HG03442 (cell line): Measurements from ENCODE around the gene TVP23C.
A peak's percentile ranks its signal among the peaks of the same experiment; 100 is the strongest.
"Not testable (repeated sequence)": the region's sequence is repeated elsewhere in the genome, so short reads cannot be mapped to it uniquely, and the experiment has no call there.

Experiments used
- ATAC-seq: cut with Tn5 transposase; IDR thresholded peaks from one replicate; pipeline ENCODE4 v1.9.1; 2021; ENCODE audit warnings: mild to moderate bottlenecking, moderate library complexity; ENCODE audit not compliant: unreplicated experiment

TVP23C gene

DNA sequence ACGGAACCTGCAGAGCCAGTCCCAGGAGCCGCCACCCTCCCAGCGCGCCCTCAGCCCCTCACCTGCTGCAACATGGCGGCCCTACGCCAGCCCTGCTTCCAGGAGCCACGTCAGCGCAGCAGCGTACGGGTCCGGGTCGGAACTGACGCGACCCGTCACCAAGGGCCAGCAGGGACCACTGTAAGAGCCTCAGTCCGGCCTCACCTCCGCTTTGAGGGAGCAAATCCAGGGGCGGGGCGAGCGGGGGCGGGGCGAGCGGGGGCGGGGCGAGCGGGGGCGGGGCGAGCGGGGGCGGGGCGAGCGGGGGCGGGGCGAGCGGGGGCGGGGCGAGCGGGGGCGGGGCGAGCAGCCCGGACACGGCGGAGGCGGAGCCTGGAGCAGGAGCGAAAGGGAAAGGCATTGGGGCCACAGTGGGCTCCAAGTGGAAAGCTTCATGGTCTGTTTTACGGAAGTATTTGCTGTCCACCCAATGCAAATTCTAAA lies at the start of gene TVP23C:
Gene TVP23C (minus strand): TSS at position 109 of the 483 bp plus-strand sequence. CDS start 35 bp downstream, at position 74.
- peak; percentile 90 for ATAC-seq

DNA sequence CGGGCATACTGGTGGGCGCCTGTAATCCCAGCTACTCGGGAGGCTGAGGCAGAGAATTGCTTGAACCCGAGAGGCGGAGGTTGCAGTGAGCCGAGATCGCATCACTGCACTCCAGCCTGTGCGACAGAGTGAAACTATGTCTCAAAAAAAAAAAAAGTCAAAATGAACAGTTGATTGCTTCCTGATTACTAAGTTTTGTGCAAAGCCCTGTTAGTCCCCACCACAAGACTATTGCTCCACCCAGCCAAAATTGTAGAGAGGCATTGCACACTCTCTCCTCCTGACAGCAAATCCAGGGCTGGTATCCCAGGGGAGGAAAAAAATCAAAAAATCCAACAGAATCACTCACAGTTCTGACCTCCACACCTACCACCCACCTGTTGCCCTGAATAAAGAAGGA lies 29.7 kb upstream of the TVP23C start:
- ATAC-seq = not testable (repeated sequence)

DNA sequence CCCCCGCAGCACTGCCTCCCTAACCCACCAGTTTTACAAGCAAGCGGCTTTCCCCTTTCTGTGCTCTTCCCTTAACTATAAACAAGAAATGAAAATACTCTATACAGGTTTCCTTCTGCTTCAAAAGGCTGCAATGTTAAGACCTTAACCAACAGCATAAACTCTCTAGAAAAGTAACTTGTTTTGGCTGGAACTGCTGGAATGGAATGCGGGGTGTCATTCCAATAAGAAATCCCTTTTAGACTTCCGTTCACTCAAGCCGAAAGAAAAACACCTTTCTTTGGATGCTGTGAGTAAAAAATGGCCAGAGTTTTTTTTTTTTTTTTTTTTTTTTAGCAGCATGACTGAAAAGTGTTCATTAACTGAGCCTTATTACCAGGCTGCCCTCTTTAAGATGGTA lies 28.7 kb upstream of the TVP23C start:
- ATAC-seq = not testable (repeated sequence)

DNA sequence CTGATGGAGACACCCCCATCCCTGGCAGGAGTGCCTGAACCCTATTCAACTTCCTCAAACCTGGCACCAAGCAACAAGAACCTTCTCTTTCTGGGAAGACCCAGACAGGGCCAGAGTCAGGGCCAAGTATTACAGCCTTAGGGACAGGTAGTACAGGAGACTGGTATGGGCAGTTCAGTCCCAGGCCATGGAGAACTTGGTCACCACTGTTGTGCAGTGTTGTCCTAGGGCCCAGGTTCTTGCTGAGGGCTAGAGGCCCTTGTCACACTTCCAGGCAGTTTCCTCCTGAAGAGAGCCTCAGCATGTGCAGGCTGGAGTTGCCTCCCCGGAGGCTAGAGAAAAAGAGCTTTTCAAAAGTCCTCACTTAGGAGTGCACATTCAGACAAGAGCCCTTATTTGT lies 27.6 kb upstream of the TVP23C start:
- ATAC-seq = not testable (repeated sequence)

DNA sequence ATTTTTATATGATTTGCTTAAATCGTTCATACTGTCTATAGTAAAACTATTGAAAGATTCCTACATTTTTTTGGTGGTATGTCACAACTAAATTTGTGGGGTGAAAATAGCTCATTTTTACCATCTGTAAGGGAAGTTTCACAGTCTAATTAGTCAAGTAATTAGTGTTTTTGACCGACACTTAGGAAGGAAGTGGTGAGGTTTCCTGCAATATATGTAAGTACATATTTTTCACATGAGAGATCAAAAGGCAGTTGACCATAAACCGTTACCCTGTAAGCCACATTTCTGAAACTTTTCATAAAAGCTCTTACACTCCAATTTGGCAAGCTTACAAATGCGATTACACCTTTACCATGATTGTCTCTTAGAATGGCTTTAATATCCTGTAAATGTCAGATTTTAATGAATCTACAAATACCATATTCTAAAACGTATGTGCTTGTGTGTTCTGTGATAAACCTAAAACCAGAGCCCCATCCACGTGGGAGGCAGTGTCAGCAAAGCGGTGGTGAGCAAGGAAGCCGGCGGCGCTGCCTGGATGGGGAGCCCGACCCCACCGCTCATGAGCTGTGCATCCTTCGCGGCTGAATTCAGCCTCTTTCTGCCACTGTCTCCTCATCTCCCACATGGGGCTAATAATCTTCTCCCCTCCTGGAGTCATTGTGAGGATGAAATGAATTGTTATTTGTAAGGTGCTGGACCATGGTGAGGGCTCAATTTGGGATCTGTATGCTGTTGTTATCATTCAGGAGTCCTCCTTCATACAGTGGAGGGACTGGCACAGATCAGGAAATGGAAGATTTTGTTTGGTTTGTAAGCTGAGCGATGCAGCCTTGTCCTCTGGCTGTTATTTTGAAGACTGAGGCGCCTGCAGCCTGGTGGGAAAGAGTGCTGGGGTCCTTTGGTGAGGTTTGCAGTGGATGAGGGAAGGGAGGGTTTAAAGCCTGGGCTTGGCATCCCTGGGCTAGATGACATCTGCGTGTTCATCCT lies 26.6 kb upstream of the TVP23C start:
- peak; percentile 52 for ATAC-seq

DNA sequence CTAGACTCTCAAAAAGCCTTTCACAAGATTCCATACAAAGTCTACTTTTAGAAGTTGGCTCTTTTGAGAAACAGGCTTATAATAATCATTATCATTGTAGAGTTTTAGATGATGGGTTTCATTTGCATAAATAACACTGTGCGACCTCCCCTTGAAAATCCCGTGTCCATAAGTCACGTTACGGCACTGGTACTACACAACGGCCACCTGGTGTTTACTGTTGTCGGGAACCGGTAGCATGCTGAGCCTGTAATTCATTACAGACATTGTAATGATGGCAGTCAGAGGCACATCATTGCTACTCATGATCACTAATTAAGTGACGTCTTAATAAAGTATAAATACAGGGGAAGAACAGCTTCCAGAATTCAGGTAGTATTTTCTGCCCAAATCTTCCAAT lies 24.7 kb upstream of the TVP23C start:
- ATAC-seq = not testable (repeated sequence)

DNA sequence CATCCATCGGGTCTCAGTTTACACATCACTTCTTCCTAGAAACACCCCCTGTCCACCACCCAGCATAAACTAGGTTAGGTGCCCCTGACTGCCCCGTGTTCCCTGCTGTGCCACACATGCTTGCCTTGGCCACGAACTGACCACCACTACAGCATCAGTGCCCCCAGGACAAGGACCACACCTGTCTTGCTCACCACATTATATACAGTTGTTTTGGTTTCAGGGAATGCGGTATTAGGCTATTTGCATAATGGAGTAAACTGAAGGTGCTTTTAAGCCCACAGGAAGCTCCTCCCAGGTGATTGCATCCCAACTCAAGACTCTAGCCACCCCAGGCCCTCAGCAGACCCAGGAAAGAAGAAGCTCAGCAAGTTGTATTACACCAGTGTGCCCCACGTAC lies 20.0 kb upstream of the TVP23C start:
- ATAC-seq = not testable (repeated sequence)

DNA sequence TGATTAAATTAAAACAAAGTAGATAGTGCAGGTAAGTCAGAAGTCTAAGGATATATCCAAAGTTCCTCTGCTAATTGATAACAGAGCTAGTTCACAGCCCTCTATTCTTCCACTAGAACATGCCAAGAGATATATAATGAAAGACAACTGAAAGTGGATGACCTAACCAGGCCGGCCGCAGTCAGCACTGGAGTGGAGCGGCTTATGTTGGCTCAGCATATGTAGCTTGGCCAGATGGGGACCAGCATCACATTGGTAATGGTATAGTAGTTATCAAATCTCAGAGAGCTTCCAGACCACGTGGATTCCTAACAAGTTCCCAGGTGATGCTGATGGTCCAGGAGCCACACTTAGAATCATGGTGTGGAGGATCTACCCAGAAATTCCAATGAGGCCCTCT lies 18.2 kb upstream of the TVP23C start:
- ATAC-seq = not testable (repeated sequence)

DNA sequence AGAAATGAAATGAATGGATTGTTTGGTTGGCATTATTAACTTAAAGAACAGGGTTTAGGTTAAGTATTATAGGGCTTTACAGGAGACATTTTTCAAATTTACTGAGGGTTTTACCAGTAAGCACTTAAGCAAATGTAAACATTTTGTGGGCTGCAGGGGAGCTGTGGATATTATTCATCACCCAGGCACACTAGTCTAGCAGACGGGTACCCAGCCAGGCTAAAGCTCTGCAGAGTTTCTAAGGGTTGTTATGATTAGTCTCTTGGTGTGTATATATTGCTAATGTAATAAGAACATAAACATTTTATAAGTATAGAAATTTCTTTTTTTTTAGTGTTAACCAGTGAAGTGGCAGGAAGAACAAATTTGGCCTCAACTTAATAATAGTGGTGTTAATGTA lies 13.6 kb upstream of the TVP23C start:
- not testable (repeated sequence) for ATAC-seq

DNA sequence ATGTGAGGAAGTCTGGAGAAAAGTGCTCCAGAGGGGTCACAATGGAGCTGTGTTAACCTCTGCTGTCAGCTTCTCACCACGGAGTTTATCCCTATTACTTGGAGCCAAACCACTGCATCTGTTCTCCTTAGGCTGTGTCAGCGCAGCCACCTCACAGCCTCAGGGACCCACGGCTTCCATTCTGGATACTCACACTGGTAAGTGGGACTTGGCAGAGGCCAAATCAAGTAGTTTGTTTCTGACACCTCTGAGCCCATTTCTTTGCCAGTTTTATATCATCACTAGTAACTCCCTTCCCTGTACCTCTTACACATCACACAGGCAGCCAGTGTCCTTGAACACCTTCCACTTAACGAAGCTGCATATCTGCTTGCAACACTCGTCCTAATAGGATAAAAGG lies 11.4 kb upstream of the TVP23C start:
- ATAC-seq = not testable (repeated sequence)

DNA sequence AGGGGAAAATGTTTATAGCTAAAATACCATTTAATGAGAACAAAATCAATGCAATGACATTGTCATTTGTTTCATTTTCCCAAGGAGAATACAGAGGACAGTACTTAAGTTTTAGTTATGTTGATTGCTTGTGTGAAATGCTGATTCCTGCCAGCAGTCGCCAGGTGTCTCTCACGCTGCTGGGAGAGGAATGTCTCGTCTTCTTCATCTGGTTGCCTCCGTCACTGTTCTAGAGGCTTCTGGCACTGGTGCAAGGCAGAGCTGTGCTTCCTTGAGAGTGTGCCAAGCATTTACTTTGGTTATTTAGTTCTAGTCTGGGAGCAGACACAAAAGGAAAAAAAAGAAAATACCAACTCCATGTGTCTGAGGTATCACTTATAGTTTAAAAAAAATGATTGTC lies 10.6 kb upstream of the TVP23C start:
- not testable (repeated sequence) for ATAC-seq

DNA sequence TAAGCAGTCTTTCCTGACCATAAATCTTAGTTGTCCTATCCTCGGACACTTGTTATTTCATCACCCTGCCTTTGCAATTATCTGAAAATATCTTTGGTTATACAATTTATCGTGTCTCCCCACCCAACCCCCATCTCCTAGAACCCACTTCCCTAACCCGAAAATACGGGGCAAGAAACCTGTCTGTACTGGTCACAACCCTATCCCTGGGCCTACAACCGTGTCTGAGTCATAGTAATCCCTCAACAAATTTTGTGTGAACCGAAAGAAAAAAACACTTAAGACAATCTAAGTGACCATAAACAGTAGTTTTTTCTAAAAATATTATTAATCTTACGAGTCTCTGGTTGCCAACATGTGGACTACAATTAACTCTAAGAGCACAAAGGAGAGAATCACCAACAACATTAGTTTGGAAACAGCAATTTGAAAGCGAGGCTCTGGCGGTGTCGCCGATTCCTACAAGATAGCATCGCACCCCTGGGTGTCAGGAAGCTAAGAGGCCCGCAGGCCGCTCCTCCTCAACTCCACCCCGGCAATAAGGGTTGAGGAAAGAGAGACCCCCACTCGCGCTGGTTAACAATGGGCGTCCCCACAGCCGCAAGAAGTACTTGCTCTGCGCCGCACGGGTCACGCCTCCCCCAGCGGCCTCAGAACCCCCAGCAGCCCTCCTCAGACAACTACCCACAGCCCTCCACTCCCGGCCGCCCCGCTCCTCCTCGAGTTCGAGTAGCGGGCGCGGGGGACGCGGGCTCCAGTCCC lies 489 bp downstream of the TVP23C start:
- peak; percentile 39 for ATAC-seq

DNA sequence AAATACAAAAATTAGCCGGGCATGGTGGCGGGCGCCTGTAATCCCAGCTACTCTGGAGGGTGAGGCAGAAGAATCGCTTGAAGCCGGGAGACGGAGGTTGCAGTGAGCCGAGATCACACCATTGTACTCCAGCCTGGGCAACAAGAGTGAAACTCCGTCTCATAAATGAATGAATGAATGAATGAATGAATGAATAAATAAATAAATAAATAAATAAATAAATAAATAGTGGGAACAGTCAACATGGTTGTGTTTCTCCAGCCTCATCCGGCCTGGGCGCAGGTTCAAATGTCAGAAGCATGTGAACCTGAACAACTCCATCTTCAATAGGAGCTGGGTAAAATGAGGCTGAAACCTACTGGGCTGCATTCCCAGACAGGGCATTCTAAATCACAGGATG lies 1.8 kb downstream of the TVP23C start:
- not testable (repeated sequence) for ATAC-seq

DNA sequence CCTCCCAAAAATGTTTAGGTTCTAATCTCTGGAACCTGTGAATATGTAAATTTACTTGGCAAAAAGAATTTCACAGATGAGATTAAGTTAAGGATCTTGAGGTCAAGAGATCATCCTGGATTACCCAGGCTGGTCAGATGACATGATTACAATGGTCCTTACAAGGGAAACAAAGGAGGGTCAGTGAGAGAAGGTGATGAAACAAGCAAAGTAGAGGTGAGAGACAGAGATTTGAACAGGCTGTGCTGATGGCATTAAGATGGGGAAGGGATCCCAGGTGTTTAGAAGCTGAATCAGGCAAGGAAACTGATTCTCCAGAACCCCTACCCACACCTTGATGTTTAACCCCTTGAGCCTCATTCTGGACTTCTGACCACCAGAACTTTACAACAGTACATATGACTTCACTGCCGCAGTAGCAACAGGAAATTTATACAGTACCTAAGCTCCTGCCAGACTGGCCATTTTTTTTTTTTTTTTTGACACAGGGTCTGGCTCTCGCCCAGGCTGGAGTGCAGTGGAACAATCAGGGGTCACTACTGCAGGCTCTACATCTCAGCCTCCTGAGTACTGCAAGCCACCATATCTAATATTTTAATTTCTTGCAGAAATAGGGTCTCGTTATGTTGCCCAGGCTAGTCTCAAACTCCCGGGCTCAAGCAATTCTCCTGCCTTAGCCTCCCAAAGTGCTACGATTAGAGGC lies 4.7 kb downstream of the TVP23C start:
- not testable (repeated sequence) for ATAC-seq

DNA sequence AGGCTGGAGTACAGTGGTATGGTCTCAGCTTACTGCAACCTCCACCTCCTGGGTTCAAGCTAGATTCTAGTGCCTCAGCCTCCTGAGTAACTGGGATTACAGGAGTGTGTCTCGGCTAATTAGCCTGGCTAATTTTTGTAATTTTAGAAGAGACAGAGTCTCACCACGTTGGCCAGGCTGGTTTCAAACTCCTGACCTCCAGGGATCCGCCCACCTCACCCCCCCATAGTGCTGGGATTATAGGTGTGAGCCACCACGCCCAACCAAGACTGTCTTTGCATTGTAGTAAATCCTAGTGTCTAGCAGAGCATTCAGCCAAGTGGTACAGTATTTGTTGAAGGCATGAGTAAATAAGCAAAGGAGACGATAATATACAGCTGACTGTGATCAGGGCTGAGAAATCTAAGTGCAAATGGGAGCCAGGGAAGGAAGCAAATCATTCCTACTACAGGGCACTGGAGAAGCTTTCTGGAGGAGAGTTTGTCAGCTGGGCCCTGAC lies 5.9 kb downstream of the TVP23C start:
- not testable (repeated sequence) for ATAC-seq

DNA sequence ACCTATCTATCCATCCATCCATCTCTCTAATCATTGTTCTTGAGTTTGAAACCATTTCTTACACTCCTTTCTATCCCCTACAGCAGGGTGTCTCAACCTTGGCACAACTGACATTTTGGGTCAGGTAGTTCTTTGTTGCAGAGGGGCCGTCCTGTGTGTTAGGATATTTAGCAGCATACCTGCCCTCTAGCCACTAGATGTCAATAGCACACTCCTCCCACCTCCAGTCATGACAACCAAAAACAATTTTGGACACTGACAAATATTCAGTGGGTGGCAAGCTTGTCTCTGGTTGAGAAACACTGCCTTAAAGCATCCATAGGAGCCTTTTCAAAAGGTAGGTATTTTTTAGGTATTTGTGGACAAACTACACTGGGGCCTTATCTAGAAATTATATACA lies 10.4 kb downstream of the TVP23C start:
- not testable (repeated sequence) for ATAC-seq

DNA sequence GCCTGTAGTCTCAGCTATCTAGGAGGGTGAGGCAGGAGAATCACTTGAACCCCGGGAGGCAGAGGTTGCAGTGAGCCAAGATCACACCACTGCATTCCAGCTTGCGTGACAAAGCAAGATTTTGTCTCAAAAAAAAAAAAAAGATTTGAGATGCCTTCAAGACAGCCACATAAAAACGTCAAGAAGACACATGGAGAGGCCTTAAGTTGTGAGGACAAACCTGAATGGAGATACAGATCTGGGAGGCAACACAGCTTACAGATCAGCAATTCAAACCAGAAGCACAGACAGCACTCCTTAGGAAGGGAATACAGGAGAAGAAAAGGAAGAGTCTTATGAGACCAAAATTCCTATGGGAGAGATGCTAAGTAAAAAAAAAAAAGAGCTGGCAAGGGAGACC lies 13.7 kb downstream of the TVP23C start:
- not testable (repeated sequence) for ATAC-seq

DNA sequence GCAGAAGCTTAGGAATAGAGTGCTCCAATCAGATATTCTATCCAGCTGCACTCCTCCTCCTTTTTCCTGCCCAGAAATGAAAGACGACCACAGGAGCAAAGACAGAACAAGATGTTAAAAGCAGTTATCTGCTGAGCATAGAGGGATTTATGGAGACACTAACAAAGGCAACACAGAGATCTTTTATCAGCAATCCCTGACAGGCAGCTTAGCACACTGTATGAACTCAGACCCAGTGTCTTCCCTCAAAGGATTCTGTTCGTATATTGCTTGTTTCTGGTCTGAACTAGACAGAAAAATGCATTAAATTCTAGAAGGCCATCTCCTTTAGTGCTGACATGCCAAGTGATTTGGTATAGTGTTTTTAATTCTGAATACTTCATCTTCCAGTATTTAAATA lies 16.7 kb downstream of the TVP23C start:
- ATAC-seq = not testable (repeated sequence)

DNA sequence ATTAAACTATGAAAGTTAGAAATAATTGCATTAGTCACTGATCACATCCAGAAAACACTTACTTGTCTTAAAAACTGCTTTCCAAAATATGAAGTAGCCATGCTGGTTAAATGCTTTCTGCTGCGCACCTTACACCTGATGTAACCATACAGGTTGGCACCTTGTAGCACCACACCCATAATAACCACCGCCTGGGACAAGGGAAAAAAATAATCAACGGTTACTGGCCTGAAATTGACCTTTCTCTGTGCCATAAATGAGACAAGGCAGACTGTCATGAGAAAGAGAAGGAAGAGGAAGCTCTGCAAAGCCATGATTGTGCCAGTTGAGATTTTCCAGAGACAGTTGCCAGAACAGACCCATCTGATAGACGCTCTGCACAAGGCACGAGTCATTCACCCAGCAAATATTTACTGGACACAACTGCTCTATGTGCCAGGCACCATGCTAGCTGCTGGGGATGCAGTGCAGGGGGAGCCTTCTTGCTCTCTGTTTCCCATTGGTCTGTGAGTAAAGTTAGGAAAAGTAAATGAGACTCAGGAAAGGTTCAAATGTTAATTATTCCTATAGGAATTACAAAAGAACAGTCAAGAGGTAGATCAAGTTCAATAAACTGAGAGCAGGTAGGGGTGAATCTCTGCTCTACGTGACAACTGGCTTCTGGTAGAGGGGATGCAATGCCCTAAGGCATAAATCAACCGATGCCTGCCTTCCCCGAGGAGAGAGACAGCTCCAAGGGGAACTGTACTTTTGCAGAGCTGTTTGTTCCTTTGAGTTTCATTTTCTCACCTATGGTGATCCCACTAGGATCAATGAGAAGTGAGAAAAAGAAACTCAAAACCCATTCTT lies 22.7 kb downstream of the TVP23C start:
- not testable (repeated sequence) for ATAC-seq

DNA sequence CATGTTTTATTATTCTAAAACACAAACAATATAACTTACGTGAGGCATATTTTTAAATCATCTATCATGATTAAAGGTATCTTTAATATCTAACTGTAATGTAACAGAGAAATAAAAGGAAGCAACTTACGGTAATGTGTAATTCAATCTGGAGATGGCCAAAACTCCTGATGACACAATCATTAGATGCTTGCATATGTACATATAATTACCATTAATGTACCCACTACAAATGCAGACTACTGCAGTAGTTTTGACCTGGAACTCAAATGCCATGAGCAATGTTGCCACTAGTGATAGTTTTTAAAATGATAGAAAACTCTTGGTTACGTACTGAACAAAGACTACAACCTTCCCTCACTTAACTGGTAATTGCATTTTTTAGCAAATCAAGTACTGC lies 30.2 kb downstream of the TVP23C start:
- ATAC-seq = not testable (repeated sequence)
